NOMO-1 treated with dmso at 0.1 percent for 144 hours (cell line): Measurements from ENCODE around the gene MFAP1.

Source experiments
- DNase-seq: peaks from one replicate; lab custom pipeline; 2025; ENCODE audit not compliant: unreplicated experiment; lab: John Stamatoyannopoulos, UW

The MFAP1 gene

GRCh38 chr15:43776718-43777266, 47.7 kb downstream of the MFAP1 start, which contains the start of gene ELL3:
ELL3 (minus strand) TSS chr15:43776966; CDS start chr15:43776901, 65 bp downstream.
- DNase-seq: peak; percentile 71

DNA sequence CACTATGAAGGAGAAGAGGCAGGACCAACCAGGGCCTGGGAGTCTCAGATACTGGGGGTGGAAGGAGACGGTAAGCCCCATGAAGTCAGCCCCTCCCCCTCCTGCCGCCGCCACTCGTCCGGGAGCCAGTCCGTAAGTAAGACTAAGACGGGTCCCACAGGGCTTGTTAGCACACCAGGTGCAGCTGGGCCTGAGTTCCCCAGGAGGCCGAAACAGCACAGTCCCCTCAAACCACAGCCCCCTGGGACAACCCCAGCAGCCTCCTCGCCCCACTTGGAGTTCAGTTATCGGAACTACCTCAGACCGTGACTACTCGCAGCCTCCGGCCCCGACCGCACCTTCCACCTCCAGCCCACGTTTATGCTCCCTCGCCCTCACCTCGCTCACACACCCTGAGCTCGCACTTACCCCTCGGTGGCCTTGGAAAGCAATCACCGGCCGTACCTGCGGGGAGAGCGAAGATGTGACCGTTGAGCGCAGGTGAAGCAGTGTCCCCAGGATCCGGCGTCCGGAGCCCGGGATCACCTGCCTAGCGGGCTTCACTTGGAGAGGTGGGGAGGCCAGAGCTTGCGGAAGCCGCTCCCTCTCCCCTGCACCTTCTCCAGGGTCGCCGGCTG, 48.3 kb downstream of the MFAP1 start:
- DNase-seq: no peak

- DNase-seq: no peak
These were observed 49.0 kb downstream of the MFAP1 start for GRCh38 chr15:43775411-43775965.

DNA sequence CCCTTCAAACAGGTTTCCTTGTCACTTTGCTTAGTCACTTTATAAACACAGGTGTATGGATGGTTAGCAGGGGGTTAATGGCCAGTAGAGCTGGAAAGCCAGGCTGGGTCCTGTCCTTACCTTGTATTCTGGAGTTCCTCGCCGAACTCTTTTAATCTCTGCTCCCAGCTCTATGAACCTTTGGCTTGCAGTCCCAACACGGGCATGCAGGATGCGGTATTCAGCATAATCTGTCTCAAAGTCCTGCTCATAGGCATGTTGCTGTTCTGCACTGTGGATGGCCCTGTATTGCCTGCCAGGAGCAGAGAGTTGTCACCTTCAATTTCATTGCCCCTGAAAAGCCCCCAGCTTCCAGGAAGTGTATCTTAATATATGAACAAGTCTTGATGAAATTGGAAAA, 50.4 kb downstream of the MFAP1 start:
- DNase-seq: no peak

DNA sequence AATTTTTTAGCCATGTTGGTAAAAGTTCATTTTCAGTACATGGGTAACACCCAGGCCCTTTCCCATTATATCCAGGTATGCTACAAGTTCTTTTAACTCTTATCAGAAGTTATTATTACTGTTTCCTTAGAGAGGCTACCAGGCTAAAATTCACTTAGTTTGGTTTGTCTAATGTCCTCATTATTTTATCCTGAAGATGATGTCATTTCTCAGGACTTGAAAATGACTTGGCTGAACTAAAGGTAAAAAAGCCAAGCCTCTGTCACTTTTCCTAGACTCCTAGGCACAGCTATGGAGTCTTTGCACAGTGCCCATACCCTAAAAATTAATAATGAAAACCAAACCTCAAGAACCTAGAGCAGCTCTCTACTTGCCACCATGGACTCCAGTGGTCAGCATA, 51.9 kb downstream of the MFAP1 start:
- DNase-seq: no peak

DNA sequence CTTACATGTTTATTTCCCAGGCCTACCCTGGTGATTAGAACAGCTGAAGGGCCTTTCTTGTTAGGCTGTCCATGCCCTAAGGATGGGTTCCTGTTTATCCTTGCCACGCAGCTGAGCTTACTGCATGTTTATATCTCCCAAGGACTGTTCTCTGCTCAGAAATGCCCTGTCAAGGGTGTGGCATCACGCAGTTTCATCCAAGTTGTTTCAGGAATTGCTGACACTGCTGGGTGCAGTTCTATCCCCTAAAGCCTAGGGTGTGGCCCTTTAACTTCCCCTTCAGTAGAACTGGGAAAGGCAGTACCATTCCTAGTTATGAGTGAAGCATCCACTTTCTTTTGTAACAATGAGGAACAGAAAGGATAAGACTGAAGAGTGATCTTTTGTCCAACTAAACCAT, 52.7 kb downstream of the MFAP1 start:
- no peak for DNase-seq

- DNase-seq: peak; percentile 18
These were observed 54.8 kb downstream of the MFAP1 start for GRCh38 chr15:43769584-43770228.

GRCh38 chr15:43763819-43764446, 60.6 kb downstream of the MFAP1 start:
- DNase-seq: no peak

DNA sequence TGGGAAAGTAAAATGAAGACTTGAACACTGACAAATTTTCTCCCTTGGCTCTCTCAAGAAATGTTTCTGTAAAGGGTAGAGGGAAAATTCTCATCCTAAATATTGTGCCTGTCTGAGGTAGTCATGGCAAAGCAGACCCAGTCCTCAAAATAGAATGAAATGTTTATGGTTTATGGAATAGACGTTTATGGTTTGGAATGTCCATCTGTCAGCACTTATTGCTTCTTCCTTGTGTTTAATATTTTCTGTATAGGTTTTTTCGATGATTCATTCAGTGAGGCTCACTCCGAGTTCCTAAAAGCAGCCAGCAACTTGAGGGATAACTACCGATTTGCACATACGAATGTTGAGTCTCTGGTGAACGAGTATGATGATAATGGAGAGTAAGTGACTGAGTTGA, 61.7 kb downstream of the MFAP1 start:
- DNase-seq: no peak
